Measurements from ENCODE around the gene ZNF804A. TPM values are rescaled to one million over a fixed set of nuclear protein-coding genes. Genes with fewer than 3 reads are reported as not detected.

Gene ZNF804A
- total and polyA plus RNA-seq, 2 of the 4 experiments (the other 2 are of a cell fraction) = 2.2 to 2.7 TPM

GRCh38 chr2:184793176-184793575 is 194.8 kb downstream of the ZNF804A start:
- dilution Hi-C loops (cut with HindIII; ENCODE audit: low sequenced_read_pairs, unreplicated experiment) (no loop called here), in situ Hi-C loops (cut with MboI; ENCODE audit: low sequenced_read_pairs) (no loop called here), intact Hi-C loops (cut with micrococcal nuclease) (no loop called here)
- Histone ChIP-seq H3K14ac (replicated peaks; ENCODE audit: low read depth, low read length) (no peak overlapping the region), H2AFZ (replicated peaks; ENCODE audit: low read length, poor library complexity) (no peak overlapping the region), H3K4me3 (ENCODE audit: insufficient read depth, low read depth, low read length) (no peak overlapping the region), H3K18ac (ENCODE audit: low read depth, low read length) (no peak overlapping the region), H3K56ac (ENCODE audit: extremely low read depth, insufficient read depth, low read length) (no peak overlapping the region), H3K27me3 (ENCODE audit: control insufficient read depth, insufficient read depth, low read length) (no peaks in the 10 kb centered on the region), H3K27ac (ENCODE audit: insufficient read depth, low read length) (no peak overlapping the region), H2BK15ac (ENCODE audit: low read depth, low read length) (no peak overlapping the region), H3K4ac (ENCODE audit: low read depth, low read length) (no peak overlapping the region), H2BK5ac (ENCODE audit: low read depth, low read length, poor library complexity, severe bottlenecking) (no peak overlapping the region), H2AK5ac (ENCODE audit: low read depth, low read length) (no peak overlapping the region), H3K4me2 (ENCODE audit: low read depth, low read length) (no peak overlapping the region), H2BK20ac (ENCODE audit: low read depth, low read length) (no peak overlapping the region), H3K9ac (ENCODE audit: low read depth, low read length) (no peak overlapping the region), H4K91ac (ENCODE audit: insufficient read depth, low read depth, low read length) (no peak overlapping the region), H2BK120ac (ENCODE audit: low read depth, low read length) (no peak overlapping the region), H4K8ac (ENCODE audit: low read depth in 2 of 2, low read length in 2 of 2) (no peak overlapping the region), H3K9me3 (ENCODE audit: control insufficient read depth, insufficient read depth, low read length) (no peaks in the 10 kb centered on the region), H3K9me1 (ENCODE audit: insufficient read depth, low read length) (no peaks in the 10 kb centered on the region), H4K5ac (ENCODE audit: low read depth, low read length) (no peak overlapping the region), H3K79me1 (ENCODE audit: low read depth in 1 of 2, low read length in 2 of 2) (no peaks in the 10 kb centered on the region; a peak in 1 of 4 replicates), H3K23ac (ENCODE audit: low read depth, low read length) (no peak overlapping the region), H2AK9ac (replicated peaks; ENCODE audit: low read depth, low read length, poor library complexity) (no peak overlapping the region), H4K20me1 (ENCODE audit: insufficient read depth, low read length) (no peaks in the 10 kb centered on the region), H3K36me3 (ENCODE audit: control insufficient read depth, insufficient read depth, low read length) (no peaks in the 10 kb centered on the region), H3K4me1 (ENCODE audit: control insufficient read depth, insufficient read depth, low read length) (no peaks in the 10 kb centered on the region)
- ChIA-PET POLR2A (ENCODE audit: unreplicated experiment) (no interaction called here), CTCF (no interaction called here)
- DNase-seq (peak; percentile 11), ATAC-seq (ENCODE audit: low read depth) (no peak)
- no TSS peak for BruUV-seq (replicated peaks)
- no CpG with 5 or more reads among the region's 1 CpG for WGBS, 2 experiments (ENCODE audit: extremely low coverage in 2 of 2, insufficient read length in 1 of 2)
- TF ChIP-seq MAZ (IDR thresholded peaks at IDR 0.05; ENCODE audit: borderline replicate concordance, low read depth, low read length) (no peak), NFE2L2 (IDR thresholded peaks at IDR 0.05; ENCODE audit: low read depth, low read length) (no peak), FOS (IDR thresholded peaks at IDR 0.05; ENCODE audit: low read depth, low read length) (no peak), RAD21 (IDR thresholded peaks at IDR 0.05; ENCODE audit: low read length) (no peak), MAFK (IDR thresholded peaks at IDR 0.05; ENCODE audit: low read depth, low read length) (no peak), ELK1 (IDR thresholded peaks at IDR 0.05; ENCODE audit: borderline replicate concordance, low read depth, low read length) (no peak), MXI1 (IDR thresholded peaks at IDR 0.05; ENCODE audit: borderline replicate concordance, low read depth, low read length) (no peak), CHD1 (IDR thresholded peaks at IDR 0.05; ENCODE audit: low read depth, low read length) (no peak), CEBPB (IDR thresholded peaks at IDR 0.05; ENCODE audit: low read depth, low read length) (no peak), CTCF (conservative IDR thresholded peaks at IDR 0.05; ENCODE audit: low read depth, low read length) (no peak), RFX5 (IDR thresholded peaks at IDR 0.05; ENCODE audit: low read depth, low read length) (no peak), USF2 (IDR thresholded peaks at IDR 0.05; ENCODE audit: low read depth, low read length) (no peak), RCOR1 (IDR thresholded peaks at IDR 0.05; ENCODE audit: insufficient replicate concordance, low read length) (no peak), BHLHE40 (IDR thresholded peaks at IDR 0.05; ENCODE audit: low read depth, low read length) (no peak), SMC3 (IDR thresholded peaks at IDR 0.05; ENCODE audit: low read depth, low read length) (no peak), POLR2A (IDR thresholded peaks at IDR 0.05; ENCODE audit: low read depth, low read length) (no peak)
